Measurements from ENCODE around the gene FAM53A. TPM values are rescaled to one million over a fixed set of nuclear protein-coding genes. Genes with fewer than 3 reads are reported as not detected.

The FAM53A gene
- total RNA-seq, 4 donors from 2014 or later, result 0.22 to 2.5 (median 0.47) TPM

DNA sequence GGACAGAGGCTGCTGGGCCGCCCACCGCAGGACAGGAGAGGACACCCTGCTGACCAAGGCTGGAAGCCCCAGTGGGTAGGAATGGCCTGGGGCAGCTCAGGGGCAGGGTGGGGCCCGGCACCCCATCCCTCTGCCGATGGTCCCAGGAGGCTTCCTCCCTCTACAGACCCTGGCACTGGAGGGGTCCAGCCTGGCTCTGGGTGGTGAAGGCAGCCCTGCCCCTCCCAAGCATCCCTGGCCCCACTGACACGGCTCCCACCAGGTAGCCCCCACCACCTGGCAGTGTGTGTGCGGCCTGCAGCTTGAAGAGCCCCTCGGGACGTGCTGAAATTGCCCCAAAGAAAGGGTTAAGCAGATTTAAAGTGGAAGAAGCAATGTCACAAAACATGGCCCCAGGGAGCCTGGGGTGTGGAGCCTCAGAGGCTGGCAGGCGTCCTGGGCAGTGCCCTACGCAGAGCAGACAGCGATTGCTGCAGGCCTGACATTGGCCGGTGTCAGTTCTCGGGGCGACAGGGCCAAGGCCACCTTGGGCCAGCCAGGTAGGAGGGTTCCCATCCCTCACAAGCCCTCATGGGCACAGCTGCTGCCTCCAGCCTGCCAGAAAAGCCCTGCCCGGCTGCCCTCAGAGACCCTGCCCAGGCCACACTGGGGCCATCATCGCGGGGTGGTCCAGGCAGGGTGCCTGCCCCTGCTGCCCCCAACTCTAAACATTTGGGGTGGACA, 80.5 kb downstream of the FAM53A start:
- 100% methylated on average over 1 of the region's 17 CpGs; no CpG with 5 or more reads in 1 of the 2 donors for WGBS, 2 donors
- Histone ChIP-seq H3K4me3 (no peak overlapping the region), H3K9me3 (no peaks in the 10 kb centered on the region), H3K27me3 (peaks cover 0 to 64% (median 4%) of the 10 kb centered on the region in 4 donors), H3K4me1 (peaks cover 0 to 15% (median 0%) of the 10 kb centered on the region in 3 donors), H3K36me3 (no peaks in the 10 kb centered on the region), H3K27ac (no peak overlapping the region)
- intact Hi-C loops (cut with DNase I), result no loop called here
- TF ChIP-seq, protein P1, sequence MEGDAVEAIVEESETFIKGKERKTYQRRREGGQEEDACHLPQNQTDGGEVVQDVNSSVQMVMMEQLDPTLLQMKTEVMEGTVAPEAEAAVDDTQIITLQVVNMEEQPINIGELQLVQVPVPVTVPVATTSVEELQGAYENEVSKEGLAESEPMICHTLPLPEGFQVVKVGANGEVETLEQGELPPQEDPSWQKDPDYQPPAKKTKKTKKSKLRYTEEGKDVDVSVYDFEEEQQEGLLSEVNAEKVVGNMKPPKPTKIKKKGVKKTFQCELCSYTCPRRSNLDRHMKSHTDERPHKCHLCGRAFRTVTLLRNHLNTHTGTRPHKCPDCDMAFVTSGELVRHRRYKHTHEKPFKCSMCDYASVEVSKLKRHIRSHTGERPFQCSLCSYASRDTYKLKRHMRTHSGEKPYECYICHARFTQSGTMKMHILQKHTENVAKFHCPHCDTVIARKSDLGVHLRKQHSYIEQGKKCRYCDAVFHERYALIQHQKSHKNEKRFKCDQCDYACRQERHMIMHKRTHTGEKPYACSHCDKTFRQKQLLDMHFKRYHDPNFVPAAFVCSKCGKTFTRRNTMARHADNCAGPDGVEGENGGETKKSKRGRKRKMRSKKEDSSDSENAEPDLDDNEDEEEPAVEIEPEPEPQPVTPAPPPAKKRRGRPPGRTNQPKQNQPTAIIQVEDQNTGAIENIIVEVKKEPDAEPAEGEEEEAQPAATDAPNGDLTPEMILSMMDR (IDR thresholded peaks at IDR 0.05), result no peak
- no peak for TF ChIP-seq POLR2A (IDR thresholded peaks at IDR 0.05)
- DNase-seq, result no peak

DNA sequence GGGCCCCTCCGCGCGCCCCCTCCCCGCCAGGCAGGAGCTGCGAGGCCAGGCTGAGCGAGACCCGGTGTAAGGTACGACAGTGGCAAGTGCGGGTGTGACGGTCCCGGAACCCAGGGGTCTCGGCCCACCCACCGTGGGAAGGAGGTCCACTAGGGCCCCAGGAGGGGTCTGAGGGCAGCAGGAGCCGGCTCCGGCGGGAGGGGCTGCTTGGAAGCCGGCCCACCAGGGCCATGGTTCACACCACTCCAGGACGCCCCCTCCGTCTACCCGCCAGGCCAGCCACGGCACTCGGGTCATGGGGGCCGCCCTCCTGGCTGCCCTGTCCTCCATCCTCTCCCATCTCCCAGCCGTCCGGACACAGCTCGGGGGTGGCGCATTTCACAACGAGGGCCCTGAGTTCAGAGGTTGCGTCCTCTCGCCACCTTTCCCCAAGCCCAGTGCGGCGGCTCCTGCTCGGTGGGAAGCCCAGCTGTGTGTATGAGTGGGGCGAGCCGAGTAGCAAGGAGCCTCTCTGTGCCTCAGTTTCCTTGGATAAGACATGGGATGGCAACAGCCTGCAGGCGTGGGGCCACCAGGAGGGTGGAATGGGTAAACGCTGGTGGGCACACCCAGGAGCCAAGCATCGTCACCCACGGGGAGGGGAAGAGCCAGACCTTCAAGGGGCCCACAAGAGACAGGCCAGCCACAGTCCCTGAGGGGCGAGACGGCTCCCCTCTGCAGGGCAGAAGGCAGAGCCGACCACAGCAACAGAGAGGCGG, 81.3 kb downstream of the FAM53A start:
- no peak for TF ChIP-seq POLR2A (IDR thresholded peaks at IDR 0.05)
- TF ChIP-seq, protein P1 (IDR thresholded peaks at IDR 0.05), result no peak
- WGBS, 2 donors, result 79 to 83% methylated on average over 11 to 14 of the region's 43 CpGs
- intact Hi-C loops (cut with DNase I), result no loop called here

DNA sequence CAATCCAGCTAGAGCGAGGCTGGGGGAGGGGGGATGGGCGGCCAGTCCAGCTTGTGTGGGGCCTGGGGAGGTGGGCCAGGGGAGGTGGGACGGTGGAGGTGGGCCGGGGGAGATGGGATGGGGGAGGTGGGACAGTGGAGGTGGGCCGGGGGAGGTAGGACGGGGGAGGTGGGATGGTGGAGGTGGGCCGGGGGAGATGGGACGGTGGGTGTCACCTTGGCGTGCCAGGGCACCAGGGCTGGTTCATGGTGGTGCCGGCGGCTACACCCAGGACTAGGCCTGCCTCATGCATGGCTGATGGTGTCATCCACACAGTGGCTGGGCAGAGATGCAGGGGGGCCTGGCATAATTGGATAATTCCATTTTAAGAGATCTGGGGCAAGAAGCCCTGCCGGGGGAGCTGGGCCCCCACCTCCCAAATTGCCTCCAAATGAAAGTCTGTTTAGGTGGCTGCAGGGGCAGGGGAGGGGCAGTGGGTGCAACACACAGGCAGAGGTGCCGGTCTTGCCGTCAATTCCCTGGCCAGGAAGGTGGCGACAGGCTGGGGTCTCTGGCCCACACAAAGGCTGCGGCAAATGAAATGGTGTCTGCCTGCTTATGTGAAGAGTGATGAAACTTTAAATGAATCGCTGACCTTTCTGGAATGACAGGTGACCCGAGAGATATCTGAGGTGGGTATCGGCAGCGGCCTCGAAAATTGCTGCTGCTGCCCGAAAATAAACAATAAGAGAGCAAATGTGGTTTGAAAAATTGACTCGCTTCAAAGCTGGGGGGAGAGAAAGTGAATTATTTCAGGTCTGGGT, 82.1 kb downstream of the FAM53A start:
- intact Hi-C loops (cut with DNase I), result no loop called here
- TF ChIP-seq, protein P1 (IDR thresholded peaks at IDR 0.05), result no peak
- no peak for TF ChIP-seq POLR2A (IDR thresholded peaks at IDR 0.05)
- no peak for DNase-seq
- Histone ChIP-seq H3K27me3 (peaks cover 0 to 62% (median 4%) of the 10 kb centered on the region in 4 donors), H3K9me3 (no peaks in the 10 kb centered on the region), H3K36me3 (no peaks in the 10 kb centered on the region), H3K4me3 (no peak overlapping the region), H3K27ac (no peak overlapping the region), H3K4me1 (peaks cover 0 to 15% (median 0%) of the 10 kb centered on the region in 3 donors)
- WGBS, 2 donors, result 86 to 96% methylated on average over 11 to 16 of the region's 23 CpGs

More for the DNA sequence above, 81.3 kb downstream of the FAM53A start:
- Histone ChIP-seq H3K4me1 (peaks cover 0 to 15% (median 0%) of the 10 kb centered on the region in 3 donors), H3K36me3 (no peaks in the 10 kb centered on the region), H3K4me3 (no peak overlapping the region), H3K9me3 (no peaks in the 10 kb centered on the region), H3K27me3 (peaks cover 0 to 62% (median 4%) of the 10 kb centered on the region in 4 donors), H3K27ac (no peak overlapping the region)
- no peak for DNase-seq

DNA sequence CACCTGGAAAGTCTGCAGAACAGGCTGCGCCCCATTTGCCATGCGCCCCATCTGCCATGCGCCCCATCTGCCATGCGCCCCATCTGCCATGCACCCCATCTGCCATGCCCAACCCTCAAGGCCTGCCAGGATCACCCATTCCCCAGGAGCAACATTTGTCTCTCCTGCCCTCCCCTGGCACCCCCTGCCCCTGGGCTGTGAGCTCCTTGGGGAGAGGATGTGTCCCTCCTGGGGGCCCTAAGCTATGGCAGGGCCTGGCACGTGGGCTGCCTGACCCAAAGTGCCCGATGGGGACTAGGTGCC, 82.6 kb downstream of the FAM53A start:
- no peak for DNase-seq
- WGBS, 2 donors, result no CpG with 5 or more reads among the region's 6 CpGs
- intact Hi-C loops (cut with DNase I), result no loop called here
- H3K9me3 ChIP-seq, result no peaks in the 10 kb centered on the region
- H3K4me3 ChIP-seq, result no peak overlapping the region
- peaks cover 0 to 15% (median 0%) of the 10 kb centered on the region in 3 donors for H3K4me1 ChIP-seq
- TF ChIP-seq POLR2A (IDR thresholded peaks at IDR 0.05), result no peak
- TF ChIP-seq, protein P1 (IDR thresholded peaks at IDR 0.05), result no peak
- peaks cover 0 to 68% (median 4%) of the 10 kb centered on the region in 4 donors for H3K27me3 ChIP-seq
- no peak overlapping the region for H3K27ac ChIP-seq
- no peaks in the 10 kb centered on the region for H3K36me3 ChIP-seq
